Non-pigmented ciliary epithelial cell (primary cell): ENCODE data around the gene GOLGA1.

Experiments used
- DNase-seq: peaks from one replicate; pipeline ENCODE4 v3.0.0-alpha.2; 2010; ENCODE audit warnings: low read depth

The GOLGA1 gene

DNA sequence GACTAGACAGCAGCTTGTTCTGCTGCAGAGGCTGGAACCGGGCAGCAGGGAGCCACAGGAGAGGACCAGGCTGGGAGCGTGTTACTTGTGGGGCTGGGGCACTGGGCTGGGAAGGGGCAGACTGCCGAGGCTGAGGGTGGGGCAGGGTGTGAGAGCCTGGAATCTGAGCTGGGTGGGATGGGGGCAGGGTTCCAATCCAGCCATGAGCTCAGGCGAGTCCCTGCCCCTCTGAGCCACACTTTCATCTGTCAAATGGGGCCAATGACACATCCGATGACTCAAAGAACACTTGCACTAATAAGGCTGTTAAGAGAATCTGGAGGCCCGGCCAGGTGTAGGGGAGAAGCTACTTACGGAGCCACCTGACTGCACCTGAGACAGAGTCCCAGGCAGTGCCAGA, 106.3 kb downstream of the GOLGA1 start:
- DNase-seq, result no peak

DNA sequence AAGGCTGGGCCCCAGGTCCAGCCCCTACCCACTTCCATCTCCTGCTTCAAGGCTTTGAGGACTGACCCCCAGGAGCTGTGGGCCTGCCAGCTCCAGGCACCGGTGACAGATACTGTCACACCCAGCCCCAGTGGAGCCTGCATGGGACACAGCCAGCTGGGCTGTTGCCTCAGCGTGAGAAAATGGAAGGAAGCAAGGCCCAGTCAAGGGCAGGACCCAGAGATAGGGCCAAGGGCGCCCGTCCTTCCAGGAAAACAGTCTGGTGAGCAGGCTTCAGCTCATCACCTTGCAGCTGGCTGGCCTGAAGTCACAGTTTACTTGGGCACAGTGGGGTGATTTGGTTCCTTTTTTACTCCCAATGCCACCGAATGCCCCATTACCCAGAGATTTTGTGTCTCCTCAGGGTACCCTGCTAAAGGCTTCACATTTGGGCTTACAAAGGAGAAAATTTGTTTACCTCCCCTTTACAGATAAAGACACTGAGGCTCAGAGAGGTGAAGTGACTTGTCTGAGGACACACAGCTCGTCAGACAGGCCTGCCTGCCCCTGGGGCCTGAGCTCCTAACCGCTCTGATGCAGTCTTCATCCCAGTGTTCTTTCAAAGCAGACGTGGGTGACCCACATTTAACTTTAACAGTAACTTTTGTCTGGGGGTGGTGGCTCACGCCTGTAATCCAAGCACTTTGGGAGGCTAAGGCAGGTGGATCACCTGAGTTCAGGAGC, 109.1 kb downstream of the GOLGA1 start:
- no peak for DNase-seq

DNA sequence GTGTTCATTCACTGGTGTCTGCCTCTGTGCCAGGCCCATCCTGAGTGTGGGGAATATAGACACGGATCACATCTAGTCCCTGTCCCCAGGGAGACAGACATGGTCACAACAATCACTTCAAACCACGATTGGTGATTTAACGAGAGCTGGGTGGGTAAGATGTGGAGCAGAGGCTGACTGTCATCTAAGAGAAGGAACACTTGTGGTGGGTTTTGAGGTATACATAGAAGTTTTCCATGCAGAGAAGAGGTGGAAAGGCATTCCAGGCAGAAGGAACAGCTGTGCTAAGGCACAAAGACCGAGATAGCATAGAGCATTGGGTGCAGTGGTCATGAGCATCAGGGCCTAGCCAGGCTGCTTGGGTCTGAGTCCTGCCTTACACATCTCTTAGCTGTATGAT, 110.3 kb downstream of the GOLGA1 start:
- no peak for DNase-seq

DNA sequence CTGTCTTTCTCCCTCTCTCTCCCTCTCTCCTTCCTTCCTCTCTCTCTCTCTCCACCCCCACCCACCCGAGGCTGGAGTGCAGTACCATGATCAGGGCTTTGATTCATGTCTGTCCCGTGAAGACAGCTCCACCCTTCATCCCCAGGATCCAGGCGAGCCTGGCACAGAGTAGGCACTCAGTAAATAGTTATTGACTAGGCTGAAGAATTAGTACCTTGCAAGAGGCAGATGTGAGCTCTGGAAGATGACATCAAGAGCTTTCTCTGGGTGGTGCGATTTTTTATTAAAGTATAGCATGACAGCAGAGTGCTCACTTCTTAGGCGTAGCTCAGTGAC, 111.6 kb downstream of the GOLGA1 start:
- DNase-seq, result no peak

DNA sequence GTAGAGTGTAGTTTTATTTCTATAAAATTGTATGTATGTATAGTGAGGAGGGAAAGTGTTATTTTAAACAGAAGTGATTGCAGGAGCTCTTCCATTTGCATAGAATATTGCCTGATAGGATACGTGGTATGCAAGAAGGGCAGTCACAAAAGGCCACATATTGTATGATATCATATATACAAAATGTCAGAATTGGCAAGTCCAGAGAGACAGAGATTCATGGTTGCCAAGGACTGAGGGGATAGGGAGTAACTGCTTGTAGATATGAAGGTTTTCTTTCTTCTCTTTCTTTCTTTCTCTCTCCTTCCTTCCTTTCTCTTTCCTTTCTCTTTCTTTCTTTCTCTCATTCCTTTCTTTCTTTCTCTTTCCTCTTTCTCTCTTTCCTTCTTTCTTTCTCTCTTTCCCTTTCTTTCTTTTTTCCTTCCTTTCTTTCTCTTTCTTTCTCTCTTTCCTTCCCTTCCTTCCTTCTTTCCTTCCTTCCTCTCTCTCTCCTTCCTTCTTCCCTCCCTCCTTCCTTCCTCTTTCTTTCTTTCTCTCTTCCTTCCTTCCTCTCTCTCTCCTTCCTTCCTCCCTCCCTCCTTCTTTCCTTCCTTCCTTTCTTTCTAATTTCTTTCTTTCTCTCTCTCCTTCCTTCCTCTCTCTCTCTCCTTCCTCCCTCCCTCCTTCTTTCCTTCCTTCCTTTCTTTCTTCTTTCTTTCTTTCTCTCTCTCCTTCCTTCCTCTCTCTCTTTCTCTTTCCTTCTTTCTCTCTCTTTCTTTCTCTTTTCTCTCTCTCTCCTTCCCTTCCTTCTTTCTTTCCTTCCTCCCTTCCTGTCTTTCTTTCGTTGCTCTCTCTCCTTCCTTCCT, 112.2 kb downstream of the GOLGA1 start:
- DNase-seq, result no peak
